GM21529 (cell line): ENCODE data around the gene LOXL1.

ENCODE experiments used
- ATAC-seq: cut with Tn5 transposase; IDR thresholded peaks from one replicate; pipeline ENCODE4 v1.9.1; 2021; ENCODE audit not compliant: unreplicated experiment

The LOXL1 gene

GRCh38 chr15:73899197-73900094 lies 26.8 kb upstream of the LOXL1 start:
- ATAC-seq = no peak

DNA sequence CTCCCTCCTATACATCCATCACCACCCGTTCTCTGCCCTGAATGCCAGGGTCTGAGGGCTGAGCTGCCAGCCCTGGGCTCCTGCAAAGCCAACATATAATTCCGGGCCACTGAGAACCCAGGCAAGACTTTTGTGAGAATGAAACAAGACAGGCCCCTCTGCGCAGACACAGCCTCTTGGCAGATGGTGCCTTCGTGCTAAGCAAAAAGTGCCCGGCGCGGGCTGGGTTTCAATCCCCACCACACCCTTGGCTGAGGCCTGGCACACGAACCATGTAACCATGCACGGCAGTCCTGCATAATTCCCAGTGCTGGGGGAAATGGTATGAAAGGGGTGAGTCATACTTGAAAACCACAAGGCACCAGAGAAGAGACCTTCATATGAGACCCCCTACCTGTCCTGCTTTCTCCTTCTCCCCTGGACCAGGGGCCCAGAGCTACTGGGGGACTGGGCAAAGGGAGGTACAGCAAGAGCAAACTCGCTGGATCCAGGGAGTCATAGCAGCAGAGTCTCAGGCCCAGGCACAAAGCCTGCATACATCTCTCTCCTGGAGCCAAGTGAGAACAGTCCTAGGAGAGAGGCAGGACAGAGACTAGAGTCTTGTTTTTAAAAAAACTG lies 26.1 kb upstream of the LOXL1 start:
- no peak for ATAC-seq

- ATAC-seq = no peak
Measured at GRCh38 chr15:73901126-73901810, 25.0 kb upstream of the LOXL1 start.

DNA sequence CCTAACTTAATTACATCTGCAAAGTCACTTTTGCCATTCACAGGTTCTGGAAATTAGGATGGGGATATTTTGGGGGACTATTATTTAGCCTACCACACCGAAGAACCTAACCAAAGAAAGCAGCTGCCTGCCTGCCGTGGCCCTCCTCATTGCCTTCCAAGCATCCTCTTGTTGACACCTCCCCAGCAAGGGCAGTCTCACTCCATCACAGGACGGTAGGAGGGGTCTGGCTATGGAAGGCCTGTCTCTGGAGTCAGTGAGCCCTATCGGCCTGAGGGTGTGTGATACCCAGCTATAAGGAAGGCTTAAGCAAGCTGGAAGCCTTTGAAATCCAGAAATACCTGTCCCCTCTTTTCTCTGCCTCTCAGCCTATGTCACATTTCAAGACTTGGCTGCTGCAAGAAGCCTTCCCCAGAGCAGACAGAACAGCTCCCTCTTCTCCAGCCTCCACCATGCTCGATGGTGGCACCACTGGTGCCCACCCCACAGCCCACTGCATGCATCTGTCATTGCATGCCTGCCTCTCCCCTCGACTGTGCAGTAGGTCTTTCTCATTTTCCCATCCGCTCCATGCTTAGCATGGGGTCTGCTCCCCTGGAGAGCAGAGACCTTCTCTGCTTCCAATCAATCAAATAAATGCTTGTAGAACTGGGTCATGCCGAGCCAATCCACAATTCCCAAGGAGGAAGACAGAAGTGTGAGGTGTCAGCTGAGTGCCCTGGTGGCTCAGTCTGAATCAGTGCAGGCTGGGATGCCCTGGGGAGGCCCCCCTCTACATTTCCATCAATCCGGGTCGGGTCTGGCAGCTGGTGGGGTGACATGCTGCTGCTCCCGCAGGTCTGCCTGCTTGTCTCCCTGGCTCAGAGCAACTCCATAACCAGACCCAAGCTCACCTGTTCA lies 23.9 kb upstream of the LOXL1 start:
- no peak for ATAC-seq

DNA sequence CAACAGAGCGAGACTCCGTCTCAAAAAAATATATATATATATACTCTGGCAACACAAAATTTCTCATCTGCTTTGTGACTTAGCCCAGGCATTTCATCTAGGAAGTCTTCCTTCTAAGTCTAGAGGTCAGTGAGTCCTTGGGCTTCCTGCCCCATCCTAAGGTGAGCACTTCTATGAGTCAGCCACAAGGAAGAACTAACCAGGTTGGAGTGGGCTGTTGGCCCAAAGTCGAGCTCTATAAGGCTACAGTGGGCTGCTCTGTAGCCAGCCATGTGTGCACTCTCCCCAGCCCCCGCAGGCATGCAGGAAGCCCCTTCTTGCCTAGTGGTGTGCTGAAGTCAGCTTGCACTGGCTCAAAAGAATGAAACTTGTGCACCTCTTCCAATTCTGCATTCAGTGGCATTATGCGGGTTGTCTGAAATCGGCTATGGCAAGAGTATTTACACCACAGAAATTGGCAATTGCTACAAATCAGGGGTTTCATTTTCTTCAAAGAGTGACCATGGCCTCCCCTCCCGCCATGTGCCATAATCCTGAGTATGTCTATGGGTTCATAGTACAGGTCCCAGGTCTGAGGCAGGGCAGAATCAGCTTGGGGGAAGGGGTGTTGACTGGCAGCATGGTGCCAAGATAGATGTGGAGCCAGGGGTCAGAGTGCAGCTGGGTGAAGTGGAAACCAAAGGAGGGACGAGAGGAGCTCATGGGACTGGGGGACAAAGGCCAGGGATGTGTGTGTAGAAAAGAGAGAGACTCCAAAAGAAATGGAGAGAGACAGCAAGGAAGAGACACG lies 22.0 kb upstream of the LOXL1 start:
- no peak for ATAC-seq

- ATAC-seq = no peak
Measured at GRCh38 chr15:73905225-73905827, 20.9 kb upstream of the LOXL1 start.

- ATAC-seq = no peak
Measured at GRCh38 chr15:73906346-73907034, 19.8 kb upstream of the LOXL1 start.

DNA sequence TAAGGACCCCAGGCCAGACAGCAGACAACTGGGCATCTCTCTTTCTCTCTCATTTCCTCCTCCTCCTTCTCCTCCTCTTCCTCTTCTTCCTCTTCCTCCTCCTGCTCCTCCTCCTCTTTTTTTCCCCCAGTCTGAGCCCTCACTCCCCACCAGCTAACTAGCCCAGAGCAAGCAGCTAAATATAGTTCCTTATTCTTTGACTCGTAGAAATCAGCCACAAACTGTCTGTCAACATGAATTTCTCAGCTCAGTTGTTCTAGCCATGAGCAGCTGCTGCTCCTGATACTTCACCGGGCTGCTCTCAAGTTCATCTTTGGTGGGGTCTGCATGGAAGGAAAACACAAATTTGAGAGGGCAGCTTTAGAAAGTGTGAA lies 19.2 kb upstream of the LOXL1 start:
- no peak for ATAC-seq

DNA sequence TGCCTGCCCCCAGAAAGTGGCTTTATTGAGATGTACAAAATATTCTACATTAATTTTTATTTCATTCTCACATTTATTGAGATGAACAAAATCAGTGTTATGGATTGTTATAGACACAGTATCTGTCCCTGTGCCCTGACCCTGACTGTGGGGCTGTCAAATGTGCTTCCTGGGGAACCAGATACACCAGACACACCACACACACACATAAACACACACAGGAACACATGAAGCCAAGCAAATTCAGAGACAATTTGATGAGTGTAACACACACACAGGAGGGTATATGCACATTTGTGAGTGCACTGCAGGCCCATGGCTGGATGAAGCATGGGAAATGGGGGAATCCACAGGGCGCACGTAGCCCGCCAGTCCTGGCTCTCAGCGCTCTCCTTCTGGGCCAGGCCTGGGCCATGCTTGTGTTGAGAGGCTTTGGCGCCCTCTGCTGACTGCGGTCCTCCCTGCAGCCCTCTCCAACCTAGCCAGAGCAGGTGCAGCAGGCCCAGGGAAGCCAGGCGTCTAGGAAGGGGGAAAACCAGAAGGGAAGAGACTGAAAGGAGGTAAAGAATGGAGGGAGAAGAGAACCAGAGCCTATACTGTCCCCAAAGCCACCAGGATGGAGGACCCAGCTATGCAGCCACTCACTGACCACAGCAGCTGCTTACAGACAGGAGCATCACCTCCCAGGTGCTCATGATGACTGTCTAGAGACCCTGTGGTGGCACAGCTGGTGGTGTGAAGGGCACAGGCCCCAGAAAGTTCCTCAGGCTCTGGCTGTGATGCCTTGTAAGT lies 18.0 kb upstream of the LOXL1 start:
- peak; percentile 69 for ATAC-seq

DNA sequence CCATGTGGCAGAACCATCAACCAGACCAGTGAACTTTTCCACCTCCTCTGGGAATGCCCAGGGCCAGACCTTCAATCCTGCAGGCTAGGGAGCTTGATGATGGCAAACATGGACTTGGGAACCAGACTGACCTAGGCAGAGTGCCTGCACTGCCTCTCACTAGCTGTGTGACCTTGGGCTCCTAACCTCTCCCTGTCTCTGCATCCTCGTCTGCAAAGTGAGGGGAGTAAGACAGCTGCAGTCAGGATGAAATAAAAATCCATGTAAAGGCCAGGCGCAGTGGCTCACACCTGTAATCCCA lies 17.5 kb upstream of the LOXL1 start:
- ATAC-seq = no peak

DNA sequence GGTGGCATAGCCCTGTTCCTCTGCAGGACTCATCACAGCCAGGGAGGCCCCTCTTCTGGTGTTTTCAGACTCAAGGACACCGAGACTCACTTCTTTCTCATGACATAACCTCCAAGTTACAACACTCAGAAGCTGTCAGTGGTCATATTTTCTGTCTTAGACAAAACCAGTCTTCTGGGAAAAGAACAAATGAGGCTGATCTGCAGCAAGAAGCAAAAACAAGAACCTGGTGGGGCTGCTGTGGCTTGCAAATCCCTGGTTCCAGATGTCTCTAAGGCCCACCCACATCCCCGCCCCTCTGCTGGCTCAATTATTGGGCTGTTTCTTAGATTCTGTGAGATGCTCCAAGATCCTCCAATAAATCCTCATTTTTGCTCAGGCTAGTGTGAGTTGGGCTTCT lies 16.6 kb upstream of the LOXL1 start:
- no peak for ATAC-seq

DNA sequence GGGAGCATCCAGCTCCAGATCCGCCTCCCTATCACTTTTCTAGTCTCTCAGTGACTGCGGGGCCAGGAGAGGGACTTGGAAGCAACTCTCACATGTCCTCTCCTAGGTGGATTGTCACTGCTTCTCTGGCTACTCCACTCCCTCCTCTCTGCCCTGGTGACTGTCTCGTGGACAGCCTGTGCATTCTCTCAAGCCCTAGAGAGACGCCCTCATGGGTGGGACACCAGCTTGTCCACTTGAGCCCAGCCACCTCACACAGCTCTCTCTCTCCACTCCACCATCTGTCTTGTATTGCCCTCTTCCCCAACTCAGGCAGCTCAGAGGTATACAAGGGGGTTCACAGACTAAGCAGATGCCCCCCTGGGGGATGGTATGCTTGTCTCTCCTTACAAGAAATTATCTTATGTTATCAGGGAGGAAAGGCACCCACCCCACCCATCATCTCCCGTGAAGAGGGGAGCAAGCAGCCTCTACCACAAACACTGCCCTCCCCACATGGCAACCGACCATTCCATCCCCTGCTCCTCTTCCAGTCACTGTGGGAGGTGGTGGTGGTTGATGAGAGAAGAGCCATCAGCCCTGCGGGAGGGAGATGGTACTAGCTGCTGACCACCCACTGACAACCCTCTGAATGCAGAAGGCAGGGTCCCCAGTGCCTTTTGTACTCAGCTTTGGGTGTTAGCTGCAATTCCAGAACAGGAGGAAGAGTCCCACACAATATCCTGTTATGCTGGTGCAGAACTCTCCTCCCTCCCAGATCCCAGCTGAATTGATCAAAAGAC lies 15.5 kb upstream of the LOXL1 start:
- ATAC-seq = no peak

DNA sequence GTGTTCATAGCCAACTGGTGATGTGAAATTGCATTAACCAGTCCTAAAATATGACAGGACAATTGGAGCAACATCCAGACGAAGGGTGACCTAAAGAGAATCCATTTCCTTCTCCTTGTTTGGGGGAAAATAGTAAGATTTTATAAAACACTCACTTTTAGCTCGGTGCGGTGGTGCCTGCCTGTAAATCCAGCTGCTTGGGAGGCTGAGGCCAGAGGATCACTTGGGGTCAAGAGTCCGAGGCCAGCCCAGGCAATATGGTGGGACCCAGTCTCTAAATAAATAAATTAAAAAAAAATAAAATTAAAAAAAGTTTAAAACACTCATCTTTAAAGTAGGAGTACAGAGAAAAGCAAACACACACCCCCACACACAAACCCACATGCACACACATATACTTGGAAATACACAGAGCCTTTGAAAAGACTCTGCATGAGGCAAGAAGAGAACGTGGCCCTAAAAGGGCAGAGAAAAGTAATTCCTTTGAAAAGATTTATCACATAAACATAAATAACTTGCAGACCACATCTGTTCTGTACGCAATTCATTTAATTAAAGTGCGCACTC lies 14.1 kb upstream of the LOXL1 start:
- ATAC-seq = no peak

- ATAC-seq = no peak
Measured at GRCh38 chr15:73914145-73914544, 12.1 kb upstream of the LOXL1 start.

- ATAC-seq = no peak
Measured at GRCh38 chr15:73915082-73915481, 11.2 kb upstream of the LOXL1 start.

GRCh38 chr15:73918784-73919183 lies 7.5 kb upstream of the LOXL1 start:
- no peak for ATAC-seq

DNA sequence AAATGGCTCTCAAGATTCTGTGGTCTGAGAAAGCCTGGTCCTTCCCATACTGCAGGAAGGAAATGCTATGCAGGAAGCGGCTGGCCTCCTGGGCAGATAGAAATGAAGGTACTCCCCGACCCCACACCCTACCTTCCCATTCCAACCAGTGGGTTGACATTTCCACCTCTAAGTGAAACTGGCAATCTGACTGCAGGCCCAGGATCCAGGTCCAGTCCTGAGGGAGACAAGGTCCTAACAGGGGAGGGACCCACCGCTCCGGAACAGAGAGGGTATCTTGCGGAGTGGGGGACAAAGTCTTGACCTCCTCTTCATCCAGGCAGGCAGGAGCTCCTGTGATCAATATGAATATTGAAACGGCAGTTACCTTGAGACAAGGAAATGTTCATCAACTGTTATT lies 6.6 kb upstream of the LOXL1 start:
- no peak for ATAC-seq
